ENCODE data around the gene PIEZO1. TPM values are rescaled to one million over a fixed set of nuclear protein-coding genes. Genes with fewer than 3 reads are reported as not detected.

The PIEZO1 gene
- total RNA-seq, 2 experiments from 2014 or later, result 308 to 323 TPM

GRCh38 chr16:88812513-88813268 lies 27.7 kb upstream of the PIEZO1 start:
- Mint-ChIP-seq H3K9me3 (no peaks in the 10 kb centered on the region), H3K4me3 (peak overlapping the region; percentile 92), H3K27me3 (no peaks in the 10 kb centered on the region), H3K4me1 (peaks cover 31% of the 10 kb centered on the region), H3K27ac (peak overlapping the region; percentile 92), H3K36me3 (ENCODE audit: low read depth) (peaks cover 21% of the 10 kb centered on the region)
- CTCF ChIA-PET, result interaction anchor here (0.8 to 5.0 kb wide), 10 partner anchors 9 to 405 kb away, joined by 3 to 36 read pairs (median 5); partner anchors contain the start of genes CDH15, GALNS, TRAPPC2L and ZNF778
- POLR2A ChIA-PET, result interaction anchor here (0.7 to 11.5 kb wide), 14 partner anchors 8 to 1061 kb away, joined by 3 to 249 read pairs (median 4); partner anchors contain the start of genes ACSF3, CDT1, GALNS and MVD
- DNase-seq, result peak; percentile 45

DNA sequence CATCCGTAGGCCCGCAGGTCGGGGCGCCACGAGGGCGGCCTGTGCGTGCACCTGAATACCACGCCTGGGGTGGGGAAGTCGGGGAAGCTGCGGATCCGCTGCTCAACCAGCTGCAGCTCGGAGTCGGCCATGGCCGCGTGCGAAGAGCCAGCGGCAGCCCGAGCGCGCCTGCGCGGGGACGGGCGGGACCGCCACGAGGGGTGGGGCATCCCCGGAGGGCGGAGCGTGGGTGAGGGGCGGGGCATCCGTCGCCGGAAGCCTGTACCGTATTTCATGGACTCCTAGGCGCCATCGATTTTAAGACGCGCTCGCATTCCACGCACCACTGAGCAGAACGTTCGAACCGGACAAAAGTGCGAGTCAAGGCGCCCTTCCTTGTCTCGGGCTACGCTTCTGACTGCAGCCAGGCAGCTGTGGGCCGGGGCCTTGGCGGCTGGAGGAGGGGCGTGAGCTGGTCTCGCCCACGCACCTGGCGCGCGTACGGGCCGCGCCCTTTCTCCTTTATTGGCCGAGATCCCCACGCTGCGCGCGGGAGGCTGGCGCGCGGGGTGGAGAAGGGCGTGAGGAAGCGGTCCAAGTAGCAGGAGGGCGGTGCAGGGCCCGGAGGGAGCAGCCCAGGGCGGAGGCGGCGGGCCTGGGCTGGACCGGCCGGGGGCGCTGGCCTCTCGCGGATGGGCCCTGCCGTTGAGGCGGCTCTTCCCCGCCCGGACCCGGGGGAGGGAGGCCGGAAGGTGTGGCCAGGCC lies 26.9 kb upstream of the PIEZO1 start, which contains the start of gene APRT:
APRT (minus strand) TSS at position 160 of the 744 bp plus-strand sequence; CDS start at position 131, 29 bp downstream.
- H3K4me1 Mint-ChIP-seq, result peaks cover 33% of the 10 kb centered on the region
- H3K4me3 Mint-ChIP-seq, result peak within 1 kb of the TSS; percentile 92
- H3K27me3 Mint-ChIP-seq, result no peaks in the 10 kb centered on the region
- CTCF ChIA-PET, result interaction anchor here (0.8 to 5.0 kb wide), 9 partner anchors 10 to 406 kb away, joined by 3 to 36 read pairs (median 6); partner anchors contain the start of genes CDH15, GALNS, TRAPPC2L and ZNF778
- H3K36me3 Mint-ChIP-seq (ENCODE audit: low read depth), result peaks cover 25% of the 10 kb centered on the region
- POLR2A ChIA-PET, result interaction anchor here (0.7 to 11.5 kb wide), 16 partner anchors 8 to 1062 kb away, joined by 3 to 249 read pairs (median 4); partner anchors contain the start of genes ACSF3, CDT1, GALNS and MVD
- no peaks in the 10 kb centered on the region for H3K9me3 Mint-ChIP-seq
- peak within 1 kb of the TSS; percentile 99 for H3K27ac Mint-ChIP-seq
- peak; percentile 97 for DNase-seq

- DNase-seq, result peak; percentile 72
- peak overlapping the region; percentile 92 for H3K4me3 Mint-ChIP-seq
- peaks cover 31% of the 10 kb centered on the region for H3K36me3 Mint-ChIP-seq (ENCODE audit: low read depth)
- no peaks in the 10 kb centered on the region for H3K9me3 Mint-ChIP-seq
- ChIA-PET POLR2A (interaction anchor here (0.9 to 11.5 kb wide), 20 partner anchors 7 to 698 kb away, joined by 3 to 249 read pairs (median 4); partner anchors contain the start of genes ACSF3, CDT1, GALNS and MVD), CTCF (interaction anchor here (1.7 to 5.0 kb wide), 6 partner anchors 27 to 406 kb away, joined by 4 to 36 read pairs (median 14); partner anchors contain the start of genes GALNS, TRAPPC2L and ZNF778)
- H3K27me3 Mint-ChIP-seq, result no peaks in the 10 kb centered on the region
- H3K4me1 Mint-ChIP-seq, result peaks cover 33% of the 10 kb centered on the region
- peak overlapping the region; percentile 88 for H3K27ac Mint-ChIP-seq
These were observed 26.1 kb upstream of the PIEZO1 start for GRCh38 chr16:88810912-88811768.

DNA sequence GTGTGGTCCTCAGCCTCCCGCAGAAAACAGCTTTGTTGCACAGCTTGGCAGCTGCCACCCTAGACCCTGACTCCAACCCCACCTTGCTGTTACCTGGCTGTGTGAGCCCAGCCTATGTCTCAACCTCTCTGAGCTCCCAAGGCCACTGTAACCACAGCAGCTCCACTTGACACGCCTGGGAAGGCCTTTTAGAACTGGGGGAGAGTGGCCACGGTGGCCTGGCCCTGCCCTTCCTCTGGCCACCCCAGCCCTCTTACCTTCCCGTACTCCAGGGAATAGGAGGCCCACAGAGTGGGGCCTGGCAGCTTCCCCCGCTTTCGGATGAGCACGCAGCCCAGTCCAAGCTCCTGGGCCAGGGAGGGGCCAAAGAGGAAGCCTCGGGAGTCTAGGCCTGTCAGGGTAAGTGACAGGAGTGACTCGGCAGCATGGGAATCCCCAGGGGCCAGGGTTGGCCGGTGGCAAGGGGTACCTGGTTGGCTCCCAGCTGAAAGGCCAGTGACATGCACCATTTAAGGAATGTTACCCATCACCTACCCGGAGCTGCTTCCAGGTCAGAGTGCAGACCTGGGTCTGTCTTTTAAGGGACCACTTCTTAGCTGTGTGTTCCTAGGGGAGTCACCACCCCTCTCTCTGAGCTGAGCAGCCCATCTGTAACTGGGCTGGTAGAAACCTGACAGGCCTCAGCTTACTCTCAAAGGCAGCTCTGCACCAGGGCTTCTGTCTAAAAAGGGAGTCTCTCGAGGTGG lies 25.3 kb upstream of the PIEZO1 start:
- peak overlapping the region; percentile 92 for H3K4me3 Mint-ChIP-seq
- DNase-seq, result no peak
- H3K4me1 Mint-ChIP-seq, result peaks cover 36% of the 10 kb centered on the region
- peak overlapping the region; percentile 88 for H3K27ac Mint-ChIP-seq
- H3K27me3 Mint-ChIP-seq, result no peaks in the 10 kb centered on the region
- H3K36me3 Mint-ChIP-seq (ENCODE audit: low read depth), result peaks cover 34% of the 10 kb centered on the region
- ChIA-PET CTCF (interaction anchor here (1.7 to 5.0 kb wide), 5 partner anchors 26 to 73 kb away, joined by 4 to 36 read pairs (median 19); partner anchors contain the start of genes GALNS and TRAPPC2L), POLR2A (interaction anchor here (0.9 to 11.5 kb wide), 18 partner anchors 9 to 699 kb away, joined by 3 to 249 read pairs (median 4); partner anchors contain the start of genes ACSF3, GALNS, PIEZO1 and TRAPPC2L)
- H3K9me3 Mint-ChIP-seq, result no peaks in the 10 kb centered on the region

- H3K4me1 Mint-ChIP-seq, result peaks cover 39% of the 10 kb centered on the region
- H3K4me3 Mint-ChIP-seq, result peak overlapping the region; percentile 92
- no peak for DNase-seq
- no peaks in the 10 kb centered on the region for H3K27me3 Mint-ChIP-seq
- H3K27ac Mint-ChIP-seq, result peak overlapping the region; percentile 88
- H3K9me3 Mint-ChIP-seq, result no peaks in the 10 kb centered on the region
- POLR2A ChIA-PET, result interaction anchor here (1.0 to 11.5 kb wide), 15 partner anchors 9 to 699 kb away, joined by 3 to 249 read pairs (median 4); partner anchors contain the start of genes ACSF3, GALNS, PIEZO1 and TRAPPC2L
- CTCF ChIA-PET, result interaction anchor here (0.9 to 5.0 kb wide), 6 partner anchors 15 to 72 kb away, joined by 3 to 36 read pairs (median 14); partner anchors contain the start of genes GALNS and TRAPPC2L
- peaks cover 37% of the 10 kb centered on the region for H3K36me3 Mint-ChIP-seq (ENCODE audit: low read depth)
These were observed 24.7 kb upstream of the PIEZO1 start for GRCh38 chr16:88809676-88810165.

- peak overlapping the region; percentile 32 for H3K27ac Mint-ChIP-seq
- no peak for DNase-seq
- CTCF ChIA-PET, result interaction anchor here (0.9 to 5.0 kb wide), 4 partner anchors 14 to 72 kb away, joined by 3 to 36 read pairs (median 15); partner anchors contain the start of genes GALNS and TRAPPC2L
- H3K4me3 Mint-ChIP-seq, result peak overlapping the region; percentile 92
- H3K9me3 Mint-ChIP-seq, result no peaks in the 10 kb centered on the region
- peaks cover 42% of the 10 kb centered on the region for H3K36me3 Mint-ChIP-seq (ENCODE audit: low read depth)
- no peaks in the 10 kb centered on the region for H3K27me3 Mint-ChIP-seq
- peaks cover 40% of the 10 kb centered on the region for H3K4me1 Mint-ChIP-seq
- POLR2A ChIA-PET, result interaction anchor here (1.0 to 11.5 kb wide), 10 partner anchors 9 to 408 kb away, joined by 3 to 249 read pairs (median 5); partner anchors contain the start of genes ACSF3, GALNS, PIEZO1 and TRAPPC2L
These were observed 24.2 kb upstream of the PIEZO1 start for GRCh38 chr16:88809068-88809675.

DNA sequence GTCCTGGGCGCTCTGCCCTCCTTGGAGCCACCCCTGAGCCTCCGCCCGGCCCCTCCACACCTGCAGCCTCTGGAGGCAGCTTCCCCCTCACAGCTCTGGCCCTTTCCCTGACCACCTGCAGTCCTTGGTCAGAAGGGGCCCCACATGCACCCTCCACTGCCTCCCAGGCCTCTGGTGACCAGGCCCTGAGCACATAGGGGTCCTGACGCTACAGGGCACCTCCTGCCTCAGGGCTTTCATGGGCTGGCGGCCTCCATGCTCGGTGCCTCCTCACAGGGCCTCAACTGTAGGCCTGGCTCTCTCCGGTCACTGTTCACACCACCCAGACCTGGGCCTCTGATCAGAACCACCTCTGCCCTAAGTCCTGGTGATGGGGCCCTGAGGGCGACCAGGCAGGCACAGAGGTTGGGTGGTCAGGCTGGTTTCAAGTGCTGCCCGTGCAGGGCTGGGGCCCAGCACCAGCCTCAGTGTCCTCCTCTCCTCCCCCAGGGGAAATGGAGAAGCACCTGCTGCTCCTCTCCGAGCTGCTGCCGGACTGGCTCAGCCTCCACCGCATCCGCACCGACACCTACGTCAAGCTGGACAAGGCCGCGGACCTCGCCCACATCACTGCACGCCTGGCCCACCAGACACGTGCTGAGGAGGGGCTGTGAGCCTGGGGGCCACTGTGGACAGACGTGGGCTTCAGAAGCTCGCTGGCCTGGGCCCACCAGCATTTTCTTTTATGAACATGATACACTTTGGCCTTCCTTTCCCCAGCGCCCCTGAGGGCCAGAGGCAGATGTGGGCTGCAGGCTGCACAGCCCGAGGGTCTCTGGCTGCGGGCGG lies 22.8 kb upstream of the PIEZO1 start:
- peaks cover 37% of the 10 kb centered on the region for H3K4me1 Mint-ChIP-seq
- H3K27ac Mint-ChIP-seq, result peak overlapping the region; percentile 29
- H3K36me3 Mint-ChIP-seq (ENCODE audit: low read depth), result peaks cover 43% of the 10 kb centered on the region
- H3K9me3 Mint-ChIP-seq, result no peaks in the 10 kb centered on the region
- no peak for DNase-seq
- ChIA-PET CTCF (no interaction called here), POLR2A (interaction anchor here (1.2 to 11.5 kb wide), 2 partner anchors 24 to 361 kb away, joined by 3 to 249 read pairs; partner anchors contain the start of gene PIEZO1)
- no peaks in the 10 kb centered on the region for H3K27me3 Mint-ChIP-seq
- peak overlapping the region; percentile 13 for H3K4me3 Mint-ChIP-seq

DNA sequence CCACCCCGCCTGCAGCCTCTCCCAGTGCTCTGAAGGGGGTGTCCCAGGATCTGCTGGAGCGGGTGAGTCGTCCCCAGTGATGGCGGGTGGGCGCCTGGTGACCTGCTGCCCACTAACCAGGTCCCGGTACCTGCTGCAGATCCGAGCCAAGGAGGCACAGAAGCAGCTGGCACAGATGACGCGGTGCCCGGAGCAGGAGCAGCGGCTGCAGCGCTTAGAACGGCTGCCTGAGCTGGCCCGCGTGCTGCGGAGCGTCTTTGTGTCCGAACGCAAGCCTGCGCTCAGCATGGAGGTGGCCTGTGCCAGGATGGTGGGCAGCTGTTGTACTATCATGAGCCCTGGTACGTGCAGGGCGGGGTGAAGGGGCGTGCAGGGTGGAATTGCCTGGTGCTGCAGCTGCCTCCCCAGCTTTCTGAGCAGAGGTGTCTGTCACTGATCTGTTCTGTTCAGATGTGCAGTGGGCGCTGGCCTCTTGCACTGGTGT lies 22.2 kb upstream of the PIEZO1 start:
- POLR2A ChIA-PET, result interaction anchor here (11.5 kb wide), 1 partner anchor 23 kb away, joined by 249 read pairs; the partner anchor contains the start of gene PIEZO1
- H3K4me3 Mint-ChIP-seq, result no peak overlapping the region

DNA sequence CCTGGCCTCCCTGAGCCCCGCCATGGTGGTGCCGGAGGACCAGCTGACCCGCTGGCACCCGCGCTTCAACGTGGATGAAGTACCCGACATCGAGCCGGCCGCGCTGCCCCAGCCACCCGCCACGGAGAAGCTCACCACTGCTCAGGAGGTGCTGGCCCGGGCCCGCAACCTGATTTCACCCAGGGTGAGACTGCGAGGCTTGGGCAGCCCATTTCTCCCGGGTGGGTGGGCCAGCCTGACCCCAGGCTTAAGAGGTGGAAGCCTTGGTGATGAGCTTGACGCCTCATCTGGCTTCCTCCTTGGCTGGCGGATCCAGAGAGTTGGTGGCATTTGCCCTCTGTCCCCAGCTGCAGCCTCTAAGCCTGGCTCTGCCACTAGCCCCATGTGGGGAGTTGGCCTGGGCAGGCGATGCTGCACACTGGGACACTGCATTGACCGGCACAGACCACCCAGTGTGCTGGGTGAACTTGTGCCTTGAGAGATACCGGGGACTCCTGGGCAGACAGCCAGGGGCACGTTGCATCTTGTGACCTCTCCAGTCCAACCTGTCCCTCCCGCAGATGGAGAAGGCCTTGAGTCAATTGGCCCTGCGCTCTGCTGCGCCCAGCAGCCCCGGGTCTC lies 21.6 kb upstream of the PIEZO1 start:
- H3K27ac Mint-ChIP-seq, result no peak overlapping the region
- ChIA-PET CTCF (interaction anchor here (1.1 kb wide), 1 partner anchor 69 kb away, joined by 3 read pairs; no protein-coding TSS in a partner anchor), POLR2A (interaction anchor here (1.0 to 11.5 kb wide), 3 partner anchors 22 to 364 kb away, joined by 3 to 249 read pairs (median 3); partner anchors contain the start of gene PIEZO1)
- no peak for DNase-seq
- H3K4me1 Mint-ChIP-seq, result peaks cover 37% of the 10 kb centered on the region
- H3K9me3 Mint-ChIP-seq, result no peaks in the 10 kb centered on the region
- peaks cover 45% of the 10 kb centered on the region for H3K36me3 Mint-ChIP-seq (ENCODE audit: low read depth)
- H3K27me3 Mint-ChIP-seq, result no peaks in the 10 kb centered on the region
- H3K4me3 Mint-ChIP-seq, result no peak overlapping the region

More for the DNA sequence above, 22.2 kb upstream of the PIEZO1 start:
- Mint-ChIP-seq H3K9me3 (no peaks in the 10 kb centered on the region), H3K27ac (peak overlapping the region; percentile 10), H3K36me3 (ENCODE audit: low read depth) (peaks cover 45% of the 10 kb centered on the region), H3K4me1 (peaks cover 36% of the 10 kb centered on the region), H3K27me3 (no peaks in the 10 kb centered on the region)
- CTCF ChIA-PET, result no interaction called here
- no peak for DNase-seq
